Hematopoietic multipotent progenitor cell treated with erythropoietin and hydrocortisone succinate and interleukin-3 and kit ligand, for 15 days (in vitro differentiated cells): ENCODE data around the gene ZBTB7B.
A peak's percentile ranks its signal among the peaks of the same experiment; 100 is the strongest.

Source experiments
- DNase-seq: peaks from one replicate; pipeline ENCODE4 v3.0.0-alpha.2; 2015; ENCODE audit warnings: low spot score

ZBTB7B gene

DNA sequence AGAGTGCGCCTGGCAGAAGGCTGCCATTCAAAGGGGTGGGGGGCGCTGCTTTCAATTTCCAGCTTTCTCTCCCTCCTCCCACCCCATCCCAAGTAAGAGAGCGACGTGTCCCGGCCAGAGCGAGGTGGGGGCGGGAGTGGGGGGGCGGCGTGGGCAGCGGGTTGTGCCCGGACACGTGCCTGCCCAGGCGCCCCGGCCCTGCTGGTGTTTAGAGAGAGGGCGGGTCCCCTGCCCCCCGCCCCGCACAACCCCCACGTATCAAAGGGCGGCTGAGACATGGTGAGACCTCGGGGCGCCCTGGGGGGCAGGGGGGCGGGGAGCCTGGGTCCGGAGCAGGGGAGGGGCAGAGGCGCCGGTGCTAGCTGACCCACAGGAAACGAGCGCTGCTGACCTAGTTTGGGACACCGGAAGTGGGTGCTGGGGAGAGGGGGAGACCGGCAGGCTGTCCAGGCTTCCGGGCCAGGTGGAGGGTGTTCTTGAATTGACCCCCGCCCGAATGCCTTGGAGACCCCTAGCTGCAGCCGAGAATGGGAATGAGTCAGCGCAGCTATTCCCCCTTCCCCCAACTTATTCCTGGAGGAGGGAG is 1.3 kb downstream of the ZBTB7B start:
- DNase-seq = no peak

DNA sequence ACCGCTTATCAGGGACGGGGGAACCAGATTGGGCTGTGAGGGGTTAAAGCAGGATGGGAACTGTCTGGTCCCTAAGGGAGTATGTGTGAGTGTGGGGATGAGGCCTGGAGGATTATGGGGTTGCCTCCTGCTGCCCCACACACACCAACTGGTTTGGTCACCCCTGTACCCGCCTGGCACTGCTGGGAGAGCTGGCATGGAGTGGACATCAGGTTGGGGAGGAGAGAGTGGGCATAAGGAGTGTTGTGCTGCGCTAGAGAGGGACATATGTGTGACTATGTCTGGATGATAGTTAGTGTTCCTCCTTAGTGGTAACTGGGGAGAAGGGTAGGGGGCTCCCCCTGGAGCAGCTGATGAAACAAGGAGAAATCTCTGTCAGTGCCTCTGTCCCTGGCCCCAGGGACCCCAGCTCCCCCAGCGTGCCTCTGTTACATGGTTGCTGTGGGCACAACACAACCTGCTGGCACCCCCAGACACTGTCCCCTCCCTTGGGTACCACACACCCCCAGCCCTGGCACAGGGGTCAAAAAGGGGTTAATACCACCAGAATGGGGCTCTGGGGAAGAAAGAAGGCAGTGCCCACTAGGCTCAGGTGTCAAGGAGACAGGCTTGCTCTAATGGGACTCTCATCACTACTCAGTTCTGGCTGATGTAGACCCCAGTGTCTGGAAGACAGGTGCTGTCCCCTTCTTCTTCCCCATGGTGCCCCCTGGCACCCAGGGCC is 1.9 kb downstream of the ZBTB7B start:
- no peak for DNase-seq

DNA sequence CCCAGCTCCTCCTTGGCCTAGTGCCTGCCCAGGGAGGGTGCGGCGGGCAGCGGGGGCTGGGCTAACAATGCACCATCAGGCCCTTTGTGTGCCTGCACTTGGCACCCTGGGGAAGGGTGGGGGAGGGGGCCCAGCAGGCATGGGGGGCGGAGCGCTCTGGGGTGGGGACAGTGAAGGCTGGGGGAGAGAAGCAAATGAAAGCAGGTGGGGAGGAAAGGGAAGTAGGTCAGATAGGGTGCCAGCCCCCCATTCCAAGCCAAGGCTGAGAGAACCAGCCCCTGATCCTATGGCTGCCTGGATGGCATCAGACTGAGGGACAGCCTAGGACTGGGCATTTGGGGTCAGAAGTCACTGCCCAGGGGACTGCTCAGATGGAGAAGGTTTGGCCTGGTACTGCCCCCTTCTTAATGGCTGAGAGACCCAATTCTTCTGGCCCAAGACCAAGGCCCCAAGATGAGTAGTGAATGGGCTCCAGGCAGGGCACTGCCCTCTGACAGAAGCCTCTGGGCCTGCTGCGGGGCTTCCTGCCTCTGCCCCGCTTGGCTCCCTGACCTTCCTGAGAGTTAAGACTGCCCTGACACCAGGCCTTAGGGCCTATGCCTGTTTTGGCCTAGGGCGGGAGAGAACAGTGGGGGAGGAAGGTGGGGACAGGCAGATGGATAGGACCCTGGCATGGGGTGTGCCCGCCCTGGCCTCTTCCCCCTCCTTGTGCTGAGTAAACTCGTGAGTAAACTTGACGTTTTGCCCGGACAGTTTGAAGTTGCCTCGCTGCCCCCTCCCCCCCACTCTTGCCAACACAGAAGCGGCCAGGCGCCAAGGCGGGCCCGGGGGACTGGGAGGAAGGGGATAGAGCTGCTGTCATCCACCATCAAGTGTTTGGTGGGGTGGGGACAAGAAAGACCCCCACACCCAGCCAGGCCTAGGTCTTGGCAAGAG is 2.7 kb downstream of the ZBTB7B start:
- DNase-seq = peak; percentile 28

DNA sequence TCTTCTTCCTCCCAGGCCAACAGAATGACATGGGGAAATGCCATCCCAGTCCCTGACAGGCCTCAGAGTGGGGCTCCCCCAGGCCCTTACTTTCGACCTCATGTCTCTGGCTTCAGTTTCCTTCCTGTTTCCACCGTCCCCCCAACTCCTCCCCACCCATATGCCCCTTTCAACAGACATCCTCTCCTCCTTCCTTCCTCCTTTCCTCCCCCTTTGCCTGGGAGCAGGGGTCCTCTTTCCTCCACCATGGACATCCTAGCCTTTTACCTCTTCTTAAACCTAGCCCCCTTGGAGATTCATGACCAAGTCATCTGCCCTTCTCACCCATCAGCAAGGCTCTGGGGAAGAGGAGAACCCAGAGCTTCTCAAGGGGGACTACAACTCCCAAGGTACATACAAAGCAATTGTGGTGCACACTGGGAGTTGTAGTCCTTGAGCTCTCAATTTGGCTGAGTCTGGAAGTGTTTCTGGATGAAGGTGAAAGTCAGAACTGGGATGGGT is 4.0 kb downstream of the ZBTB7B start:
- peak; percentile 59 for DNase-seq

DNA sequence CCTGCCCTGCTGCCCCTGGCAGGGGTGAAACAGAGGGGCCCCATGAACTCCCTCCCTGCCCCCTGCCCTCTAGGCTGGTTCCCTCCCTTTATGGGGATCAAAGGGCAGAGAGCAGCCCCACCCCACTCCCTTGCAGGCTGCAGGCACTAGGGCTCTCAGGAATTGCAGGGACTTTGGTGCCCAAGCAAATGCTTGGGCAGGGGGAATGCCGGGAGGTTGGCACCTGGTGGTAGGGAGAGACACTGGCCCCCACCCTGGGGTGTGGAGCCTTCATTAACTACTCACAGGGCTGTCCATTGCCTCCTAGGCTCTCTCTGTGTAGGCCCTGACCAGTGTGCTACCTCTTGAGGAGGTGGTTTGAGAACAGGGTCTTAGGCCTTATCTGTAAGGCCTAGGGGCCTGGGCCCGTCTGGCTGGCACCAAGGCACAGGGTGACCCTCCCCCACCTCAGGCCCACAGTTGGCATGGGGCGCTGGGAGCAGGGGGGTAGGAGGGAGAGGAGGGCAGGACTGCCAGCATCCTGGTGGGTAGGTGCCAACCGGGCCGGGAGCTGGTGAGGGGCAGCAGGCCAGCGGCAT is 4.7 kb downstream of the ZBTB7B start:
- no peak for DNase-seq

DNA sequence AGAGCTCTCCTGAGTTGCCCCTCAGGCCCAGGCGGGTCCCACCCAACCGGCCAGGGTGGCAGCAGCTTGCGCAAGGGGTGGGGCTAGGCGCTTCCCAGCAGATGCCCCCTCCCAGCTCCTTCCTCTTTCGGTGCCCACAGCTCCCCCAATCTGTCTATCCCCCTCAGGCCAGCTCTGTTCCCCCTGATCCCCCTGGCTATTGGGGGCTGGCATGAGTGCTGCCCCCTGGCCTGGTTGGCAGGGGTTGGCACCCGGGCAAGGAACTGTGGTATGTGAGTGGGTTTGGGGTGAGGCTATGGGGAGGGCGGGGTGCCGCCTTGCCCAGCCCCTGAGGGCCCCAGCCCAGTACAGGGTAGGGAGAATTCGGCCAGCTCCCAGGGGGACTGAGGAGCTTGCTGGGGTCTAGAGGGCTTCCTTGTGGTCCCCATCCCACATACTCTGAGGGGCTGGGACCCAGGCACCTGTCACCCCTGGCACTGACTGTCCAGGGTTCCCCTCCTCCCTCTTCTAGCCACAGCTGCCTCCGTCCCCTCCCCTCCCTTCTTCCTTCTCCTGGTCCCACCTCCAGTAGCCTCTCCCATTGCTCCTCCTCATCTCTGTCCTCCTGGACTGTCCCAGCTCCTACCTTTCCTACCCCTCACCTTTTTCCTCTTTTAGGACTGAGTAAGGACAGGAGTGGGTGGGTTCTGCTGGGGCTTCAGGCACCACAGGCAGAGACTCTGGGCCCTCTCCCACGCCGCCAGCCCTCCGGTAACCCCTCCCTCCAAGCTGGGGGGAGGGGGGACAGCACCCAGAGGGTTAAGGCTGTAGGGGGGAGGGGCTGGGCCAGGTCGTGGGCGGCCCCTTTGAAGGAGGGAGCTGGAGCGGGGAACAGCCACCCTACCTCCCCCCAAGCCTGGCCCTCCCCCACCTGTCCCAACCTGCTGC is 5.7 kb downstream of the ZBTB7B start:
- no peak for DNase-seq

DNA sequence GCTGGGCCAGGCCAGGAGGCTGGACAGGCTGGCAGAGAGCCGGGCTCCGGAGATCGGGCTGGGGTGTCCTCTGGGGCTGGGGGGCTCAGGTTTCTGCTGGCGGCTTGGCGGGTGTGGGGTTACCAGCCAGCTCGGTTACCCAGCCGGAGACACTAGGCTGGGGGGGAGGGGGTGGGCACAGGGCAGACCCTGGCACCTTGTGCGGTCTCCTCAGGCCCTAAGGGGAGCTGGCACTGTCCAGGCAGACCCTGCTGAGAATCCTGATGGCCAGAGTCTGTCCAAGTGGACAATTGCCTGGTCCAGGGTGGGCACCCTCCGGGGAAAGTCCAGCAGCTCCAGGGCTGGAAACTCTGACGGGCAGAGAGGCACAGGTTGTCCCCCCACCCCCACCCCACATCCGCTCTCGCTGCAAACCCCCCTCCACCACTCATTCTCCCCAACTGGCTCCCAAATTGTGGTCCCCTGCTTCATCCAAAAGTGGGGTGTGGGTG is 6.7 kb downstream of the ZBTB7B start:
- DNase-seq = no peak

DNA sequence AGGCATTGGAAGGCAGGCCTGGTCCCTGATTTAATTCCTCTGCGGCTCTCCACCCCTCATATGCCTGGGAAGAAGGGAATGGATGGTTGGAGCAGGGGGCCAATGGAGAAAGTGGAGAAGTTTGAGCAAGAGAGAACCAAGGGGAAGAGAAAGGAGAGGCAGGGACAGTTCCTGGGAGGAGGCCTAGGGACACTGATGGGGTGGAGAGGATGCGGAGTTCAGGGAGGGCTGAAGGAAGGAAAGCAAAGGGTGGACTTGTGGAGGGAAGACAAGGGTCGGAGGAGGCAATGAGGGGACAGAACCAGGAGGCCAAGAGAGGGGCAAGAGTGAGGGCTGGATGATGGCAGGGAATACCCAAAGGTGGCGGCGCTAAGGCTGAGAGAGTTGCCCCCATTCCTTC is 7.1 kb downstream of the ZBTB7B start:
- no peak for DNase-seq

DNA sequence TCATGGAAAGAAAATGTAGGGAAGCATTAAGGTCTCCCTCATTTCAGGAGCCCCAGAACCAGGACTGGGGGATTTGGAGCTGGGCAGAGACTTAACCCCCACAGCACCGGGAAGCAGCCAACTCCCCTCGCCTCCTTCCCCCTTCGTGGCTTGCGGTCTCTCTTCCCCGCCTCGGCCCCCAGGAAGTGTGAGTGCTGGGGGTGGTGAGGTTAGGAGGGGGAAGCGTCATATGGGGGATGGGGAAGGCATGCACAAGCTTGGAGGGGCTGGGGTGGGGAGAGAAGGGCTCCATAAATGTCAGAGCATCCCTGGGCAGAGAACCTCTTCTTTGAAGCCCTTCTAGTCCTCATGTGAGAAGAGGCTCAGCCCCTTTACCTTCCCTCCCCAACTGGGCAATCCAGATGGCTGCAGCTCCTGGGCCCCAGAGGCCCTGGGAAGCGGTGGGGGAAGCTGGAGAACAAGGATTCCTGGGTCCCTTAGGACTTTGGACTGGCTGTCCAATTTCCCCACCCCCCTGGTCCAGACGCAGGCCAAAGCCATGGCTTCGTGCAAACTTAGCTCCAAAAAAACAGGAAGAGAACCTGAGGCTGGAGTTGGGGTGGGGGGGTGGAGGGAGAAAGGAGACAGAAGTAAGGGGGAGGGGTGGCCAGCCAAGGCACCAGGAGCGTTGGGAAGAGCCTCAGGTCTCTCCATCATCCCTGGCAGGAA is 7.8 kb downstream of the ZBTB7B start:
- no peak for DNase-seq

DNA sequence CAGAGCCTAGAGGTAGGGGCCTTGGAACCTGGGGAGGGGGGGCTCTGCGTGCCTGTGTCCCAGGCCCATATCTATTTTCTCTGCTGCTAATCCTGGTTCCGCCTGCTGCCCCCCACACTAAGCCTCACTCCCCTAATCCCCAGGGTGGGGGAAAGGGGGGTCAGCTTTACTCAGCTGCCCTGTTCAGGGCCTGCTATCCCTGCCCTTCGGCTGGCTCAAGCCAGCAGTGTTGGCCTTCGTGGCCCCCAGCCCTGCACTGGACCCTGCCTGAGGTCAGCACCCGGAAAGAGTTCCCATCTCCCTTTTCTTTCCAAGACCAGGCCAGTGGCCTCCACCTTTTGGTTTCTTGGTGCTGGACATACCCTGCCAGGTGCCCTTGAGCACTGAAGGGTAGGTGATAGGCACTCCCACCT is 8.4 kb downstream of the ZBTB7B start:
- no peak for DNase-seq

DNA sequence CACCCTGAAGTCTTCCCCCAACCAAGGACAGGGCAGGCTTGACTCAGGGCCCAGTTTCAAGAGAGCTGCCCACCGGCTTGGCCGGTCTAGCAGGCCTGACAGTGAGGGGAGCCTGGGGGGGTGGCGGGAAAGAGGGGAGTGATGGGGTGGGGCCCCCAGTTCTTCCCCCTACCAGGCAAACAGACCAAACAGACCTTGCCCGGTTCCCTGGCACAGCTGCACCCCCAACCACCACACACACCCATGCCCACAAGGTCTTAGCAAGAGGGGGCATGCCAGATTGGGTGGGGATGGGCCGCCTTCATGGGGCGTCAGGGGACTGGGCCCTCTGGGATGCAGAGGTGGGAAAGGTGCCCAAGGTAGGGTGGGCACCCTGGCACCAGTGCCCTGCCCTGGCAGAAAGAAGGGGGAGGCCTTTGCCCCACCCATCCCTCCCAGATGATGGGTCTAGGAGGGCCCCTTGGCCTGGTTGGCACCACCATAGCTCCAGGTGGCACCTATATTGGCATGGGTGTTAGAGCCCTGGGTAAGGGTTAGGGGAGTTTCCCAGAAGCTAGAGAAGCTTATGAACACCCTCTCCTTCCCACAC is 8.9 kb downstream of the ZBTB7B start:
- no peak for DNase-seq

DNA sequence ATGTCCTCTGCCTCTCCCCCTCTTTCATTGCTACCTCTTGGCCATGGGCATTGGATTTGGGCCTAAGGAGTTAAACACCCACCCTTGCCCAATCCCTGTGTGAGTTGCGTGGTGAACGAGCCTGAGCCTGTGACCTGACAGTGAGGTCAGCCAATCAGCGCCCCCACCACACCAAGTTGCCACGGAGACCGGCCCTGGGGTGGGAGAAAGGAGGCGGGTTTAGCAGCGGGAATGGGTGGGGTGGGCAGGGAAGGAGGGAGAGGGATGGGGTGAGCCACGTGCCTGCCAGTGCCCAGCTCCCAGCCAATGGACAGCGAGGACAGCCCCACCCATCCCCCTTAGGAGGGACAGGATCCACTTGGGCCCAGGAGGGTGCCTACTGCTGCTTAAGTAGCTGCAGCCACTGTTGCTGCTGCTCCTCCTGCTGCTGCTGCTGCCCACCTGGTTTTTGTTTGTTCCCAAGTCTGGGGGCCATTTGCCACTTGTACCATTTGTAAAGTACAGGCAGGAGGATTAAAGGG is 9.5 kb downstream of the ZBTB7B start:
- peak; percentile 81 for DNase-seq

DNA sequence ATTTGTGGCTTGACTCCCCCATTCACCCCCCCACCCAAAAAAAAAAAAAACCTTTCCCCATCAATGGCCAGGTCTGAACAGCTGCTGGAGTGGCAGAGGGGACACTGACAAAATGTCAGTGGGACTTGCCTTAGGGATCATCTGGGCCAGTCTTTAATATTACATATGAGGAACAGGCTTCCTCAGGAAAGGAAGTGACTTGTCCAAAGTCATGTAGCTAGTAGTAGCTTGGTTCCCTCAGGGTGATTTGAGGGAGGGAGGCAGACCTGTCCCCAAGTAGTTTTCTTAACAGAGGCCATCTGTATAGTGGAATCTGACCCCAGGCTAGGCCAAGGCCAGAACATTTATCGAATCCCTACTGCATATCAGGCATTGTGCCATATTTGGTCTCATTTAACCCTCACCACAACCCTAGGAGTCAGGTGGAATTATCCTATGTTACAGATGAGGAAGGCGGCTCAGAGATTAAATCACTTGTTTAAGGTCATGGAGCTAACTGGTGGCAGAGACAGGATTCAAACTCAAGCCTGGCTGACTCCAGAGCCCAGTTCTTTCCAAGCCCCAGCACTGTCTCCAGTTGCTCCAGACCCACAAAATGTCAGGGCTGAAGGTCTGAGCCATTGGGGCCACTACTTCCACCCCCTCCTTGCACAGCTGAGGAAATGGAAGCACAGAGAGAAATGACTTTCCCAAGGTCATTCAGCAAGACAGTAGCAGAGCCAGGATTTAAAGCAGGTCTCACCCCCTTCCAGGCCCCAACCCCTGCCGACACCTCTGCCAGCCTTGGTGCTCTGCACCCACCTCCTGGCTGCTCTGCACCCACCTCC is 10.4 kb downstream of the ZBTB7B start:
- no peak for DNase-seq

DNA sequence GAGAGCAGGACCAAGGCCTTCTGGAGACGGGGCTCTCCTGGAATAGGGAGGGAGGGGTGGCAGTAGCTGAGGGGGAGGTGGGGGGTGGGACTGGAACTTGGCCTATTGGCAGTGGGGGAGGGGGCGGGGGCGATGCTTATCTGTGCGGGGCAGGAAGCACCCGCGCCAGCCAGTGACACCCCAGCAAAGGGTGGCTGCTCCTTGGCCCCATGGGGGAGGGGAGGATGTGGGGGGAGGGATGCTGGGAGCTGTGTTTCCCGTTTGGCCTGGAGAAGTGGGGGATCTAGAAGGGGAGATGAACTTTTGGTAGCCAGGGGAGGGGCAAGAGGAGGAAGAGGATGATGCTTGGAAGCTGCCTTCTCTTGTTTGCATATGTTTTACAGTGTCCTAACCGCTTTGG is 11.0 kb downstream of the ZBTB7B start:
- DNase-seq = no peak

DNA sequence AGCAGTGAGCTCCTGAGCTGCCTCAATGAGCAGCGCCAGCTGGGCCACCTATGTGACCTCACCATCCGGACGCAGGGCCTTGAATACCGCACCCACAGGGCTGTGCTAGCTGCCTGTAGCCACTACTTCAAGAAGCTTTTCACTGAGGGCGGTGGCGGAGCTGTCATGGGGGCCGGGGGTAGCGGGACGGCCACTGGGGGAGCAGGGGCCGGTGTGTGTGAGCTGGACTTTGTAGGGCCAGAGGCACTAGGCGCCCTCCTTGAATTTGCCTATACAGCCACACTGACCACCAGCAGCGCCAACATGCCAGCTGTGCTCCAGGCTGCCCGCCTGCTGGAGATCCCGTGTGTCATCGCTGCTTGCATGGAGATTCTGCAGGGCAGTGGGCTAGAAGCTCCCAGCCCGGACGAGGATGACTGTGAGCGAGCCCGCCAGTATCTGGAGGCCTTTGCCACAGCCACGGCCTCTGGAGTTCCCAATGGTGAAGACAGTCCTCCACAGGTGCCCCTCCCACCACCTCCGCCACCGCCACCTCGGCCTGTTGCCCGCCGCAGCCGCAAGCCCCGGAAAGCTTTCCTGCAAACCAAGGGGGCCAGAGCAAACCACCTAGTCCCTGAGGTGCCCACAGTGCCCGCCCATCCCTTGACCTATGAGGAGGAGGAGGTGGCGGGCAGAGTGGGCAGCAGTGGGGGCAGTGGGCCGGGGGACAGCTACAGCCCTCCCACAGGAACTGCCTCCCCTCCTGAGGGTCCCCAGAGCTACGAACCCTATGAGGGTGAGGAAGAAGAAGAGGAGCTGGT is 12.3 kb downstream of the ZBTB7B start:
- DNase-seq = no peak

DNA sequence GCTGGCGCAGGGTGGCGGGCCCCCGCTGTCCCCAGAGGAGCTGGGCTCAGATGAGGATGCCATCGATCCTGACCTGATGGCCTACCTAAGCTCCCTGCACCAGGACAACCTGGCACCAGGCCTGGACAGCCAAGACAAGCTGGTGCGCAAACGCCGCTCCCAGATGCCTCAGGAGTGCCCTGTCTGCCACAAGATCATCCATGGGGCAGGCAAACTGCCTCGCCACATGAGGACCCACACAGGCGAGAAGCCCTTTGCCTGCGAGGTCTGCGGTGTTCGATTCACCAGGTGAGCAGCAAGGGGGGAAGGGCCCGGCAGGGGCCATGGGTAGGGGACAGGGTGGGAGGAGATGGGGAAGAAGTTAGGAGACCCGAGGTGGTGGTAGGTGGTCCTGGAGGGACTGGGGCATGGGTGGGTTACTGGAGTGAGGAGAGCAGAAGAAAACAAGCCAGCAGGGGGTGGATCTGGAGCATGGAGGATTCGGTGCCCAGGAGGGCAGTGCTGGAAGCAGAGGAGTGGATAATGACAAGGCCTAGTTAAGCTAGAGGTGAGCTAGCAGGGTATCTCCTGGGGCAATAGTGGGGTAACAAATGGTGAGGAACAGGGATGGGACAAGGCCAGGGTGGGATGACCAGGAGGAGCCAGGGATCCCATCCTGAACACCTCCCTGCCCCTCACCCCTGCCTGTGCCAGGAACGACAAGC is 13.1 kb downstream of the ZBTB7B start:
- no peak for DNase-seq

DNA sequence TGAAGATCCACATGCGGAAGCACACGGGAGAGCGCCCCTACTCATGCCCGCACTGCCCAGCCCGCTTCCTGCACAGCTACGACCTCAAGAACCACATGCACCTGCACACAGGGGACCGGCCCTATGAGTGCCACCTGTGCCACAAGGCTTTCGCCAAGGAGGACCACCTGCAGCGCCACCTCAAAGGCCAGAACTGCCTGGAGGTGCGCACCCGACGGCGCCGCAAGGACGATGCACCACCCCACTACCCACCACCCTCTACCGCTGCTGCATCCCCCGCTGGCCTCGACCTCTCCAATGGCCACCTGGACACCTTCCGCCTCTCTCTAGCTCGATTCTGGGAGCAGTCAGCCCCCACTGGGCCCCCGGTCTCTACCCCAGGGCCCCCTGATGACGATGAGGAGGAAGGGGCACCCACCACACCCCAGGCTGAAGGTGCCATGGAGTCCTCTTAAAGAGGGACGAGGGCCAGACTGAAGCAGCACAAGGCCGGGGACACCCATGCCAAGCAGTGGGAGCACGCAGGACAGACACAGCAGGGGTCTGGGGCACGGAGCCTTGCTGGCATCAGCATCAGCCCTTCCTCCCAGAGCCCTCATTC is 13.7 kb downstream of the ZBTB7B start:
- DNase-seq = no peak
